ENCODE results near the gene TXNDC2. TPM values are rescaled to one million over a fixed set of nuclear protein-coding genes. Genes with fewer than 3 reads are reported as not detected.
"Not testable (repeated sequence)": the region's sequence is repeated elsewhere in the genome, so short reads cannot be mapped to it uniquely, and the experiment has no call there.

The TXNDC2 gene
- polyA plus RNA-seq, 3 donors, result 0.01 TPM; not detected in 2

DNA sequence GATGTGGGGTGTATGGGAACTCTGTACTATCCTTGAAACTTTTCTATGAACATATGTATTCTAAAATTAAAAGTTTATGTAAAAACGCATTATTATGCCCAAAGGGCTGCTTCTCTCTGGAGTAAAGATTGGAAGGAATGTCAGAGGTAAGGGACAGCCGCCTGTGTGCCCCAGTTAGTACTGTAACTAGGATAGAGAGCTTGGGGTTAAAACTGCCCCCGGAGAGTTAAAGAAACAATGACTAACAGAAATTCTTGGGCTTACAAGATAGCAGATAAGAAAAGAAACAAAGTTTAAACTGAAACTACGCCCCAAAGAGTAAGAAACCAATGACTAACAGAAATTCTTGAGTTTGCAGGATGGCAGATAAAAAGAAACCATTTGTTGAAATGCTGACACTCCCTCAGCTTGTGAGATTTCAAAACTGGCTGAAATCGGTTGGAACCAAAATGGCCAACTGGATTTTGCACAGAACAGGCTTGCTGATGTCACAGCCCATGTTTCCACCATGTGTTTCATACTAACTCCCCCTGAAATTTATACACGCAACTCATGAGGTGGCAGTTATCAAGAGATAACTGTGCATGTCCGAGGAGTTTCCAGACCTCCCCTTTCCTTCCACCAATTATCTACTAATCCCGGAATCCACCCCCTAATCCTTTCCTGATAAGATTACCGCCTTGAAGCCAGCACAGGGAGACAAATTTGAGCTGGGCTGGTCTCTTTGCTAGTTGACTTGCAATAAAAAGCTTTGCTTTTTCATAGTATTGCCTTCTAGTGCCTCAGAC lies 8.7 kb upstream of the TXNDC2 start:
- WGBS, 3 donors, result 24 to 45% (median 39%) methylated on average over 9 of the region's 9 CpGs
- H3K27ac ChIP-seq (ENCODE audit: low read depth, low read length), result no peak overlapping the region

DNA sequence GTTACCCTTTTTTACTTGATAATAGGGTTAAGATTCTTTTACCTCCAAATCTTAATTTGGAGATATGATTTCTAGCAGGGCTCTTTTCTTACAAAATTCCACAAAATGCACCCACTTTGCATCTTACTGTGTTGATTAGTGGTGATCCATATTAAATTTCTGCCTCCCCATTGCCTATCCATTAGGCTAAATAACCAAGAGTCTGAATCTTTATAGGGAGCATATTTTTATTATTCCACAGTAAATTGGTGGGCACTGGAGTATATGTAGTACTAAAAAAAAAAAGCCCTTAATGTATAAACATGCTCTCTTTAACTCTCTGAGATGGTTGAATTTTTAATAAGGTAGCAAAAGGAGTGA lies 8.1 kb upstream of the TXNDC2 start:
- no peak overlapping the region for H3K27ac ChIP-seq (ENCODE audit: low read depth, low read length)

DNA sequence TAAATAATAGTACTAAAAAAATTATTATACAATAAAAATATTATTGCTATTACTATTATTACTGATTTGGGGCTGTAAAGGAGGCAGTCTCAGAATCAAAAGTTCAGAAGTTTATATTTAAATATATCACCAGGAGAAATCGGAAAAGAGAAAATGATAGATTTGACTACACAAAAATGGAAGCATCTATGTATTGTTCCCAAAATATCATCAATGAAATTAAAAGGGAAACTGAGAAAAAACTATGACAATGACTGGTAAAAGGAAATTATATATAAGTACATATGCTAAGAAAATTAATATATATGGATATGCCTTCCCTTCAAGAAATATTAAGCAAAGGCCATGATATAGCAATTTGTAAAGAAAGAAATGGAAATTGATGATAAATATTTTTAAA lies 7.7 kb upstream of the TXNDC2 start:
- H3K27ac ChIP-seq (ENCODE audit: low read depth, low read length), result no peak overlapping the region
- 97 to 100% (median 100%) methylated on average over 1 of the region's 1 CpG for WGBS, 3 donors

DNA sequence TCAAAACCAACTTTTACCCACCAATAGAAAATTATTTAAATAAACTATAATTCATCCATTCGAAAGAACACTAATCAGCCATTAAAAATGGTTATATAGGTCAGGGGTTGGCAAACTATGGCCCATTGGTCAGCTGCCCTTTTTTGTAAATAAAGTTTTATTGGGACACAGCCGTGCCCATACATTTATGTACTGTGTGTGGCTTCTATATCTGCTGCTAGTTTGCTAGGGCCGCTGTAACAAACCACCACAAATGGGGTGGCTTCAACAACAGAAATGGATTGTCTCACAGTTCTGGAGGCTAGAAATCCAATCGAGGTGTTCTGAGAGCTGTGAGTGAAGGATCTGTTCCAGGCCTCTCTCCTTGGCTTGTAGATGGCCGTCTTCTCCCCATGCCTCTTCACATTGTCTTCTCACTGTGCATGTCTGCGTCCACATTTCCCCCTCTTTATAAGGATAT lies 7.0 kb upstream of the TXNDC2 start:
- WGBS, 3 donors, result 95 to 96% (median 96%) methylated on average over 6 of the region's 6 CpGs
- no peak overlapping the region for H3K27ac ChIP-seq (ENCODE audit: low read depth, low read length)

DNA sequence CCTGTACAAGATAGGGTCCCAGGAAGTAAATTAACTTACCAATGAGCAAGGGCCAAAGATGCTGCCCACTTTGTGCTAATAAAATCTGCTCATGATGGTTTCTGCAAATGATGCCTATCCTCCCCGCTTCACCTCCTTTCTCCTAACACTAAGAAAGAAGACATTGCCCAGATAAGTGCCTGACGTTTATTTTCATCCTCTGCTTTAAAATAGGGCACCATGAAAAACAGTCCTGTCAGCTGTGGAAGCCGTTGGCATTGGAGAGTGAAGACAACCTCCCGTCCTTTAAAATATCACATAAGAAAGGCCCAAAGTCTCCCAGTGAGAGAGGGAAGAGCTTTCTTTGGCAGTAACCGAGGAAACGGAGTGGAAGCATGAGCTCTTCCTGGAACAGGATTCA lies 1.7 kb upstream of the TXNDC2 start:
- no peak overlapping the region for H3K27ac ChIP-seq (ENCODE audit: low read depth, low read length)
- WGBS, 3 donors, result 88 to 89% (median 89%) methylated on average over 6 of the region's 6 CpGs

DNA sequence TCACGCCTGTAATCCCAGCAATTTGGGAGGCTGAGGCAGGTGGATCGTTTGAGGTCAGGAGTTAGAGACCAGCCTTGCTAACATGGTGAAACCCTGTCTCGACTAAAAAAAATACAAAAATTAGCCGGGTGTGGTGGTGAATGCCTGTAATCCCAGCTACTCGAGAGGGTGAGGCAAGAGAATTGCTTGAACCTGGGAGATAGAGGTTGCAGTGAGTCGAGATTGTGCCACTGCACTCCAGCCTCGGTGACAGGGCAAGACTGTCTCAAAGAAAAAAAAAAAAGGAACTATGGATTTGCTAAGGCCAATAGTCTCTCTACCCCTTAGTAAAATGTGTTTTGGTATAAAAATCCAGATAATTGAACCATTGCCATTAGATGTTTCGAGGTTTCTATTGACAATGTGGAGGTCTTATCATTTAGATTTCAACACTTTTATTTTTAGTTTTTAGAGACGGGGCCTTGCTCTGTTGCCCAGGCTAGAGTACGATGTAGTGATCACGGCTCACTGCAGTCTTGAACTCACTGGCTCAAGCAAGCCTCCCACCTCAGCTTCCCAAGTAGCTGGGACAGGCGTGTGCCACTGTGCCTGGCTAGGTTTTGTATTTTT lies 1.1 kb upstream of the TXNDC2 start:
- 85 to 87% (median 85%) methylated on average over 12 of the region's 12 CpGs for WGBS, 3 donors
- H3K27ac ChIP-seq (ENCODE audit: low read depth, low read length), result no peak overlapping the region

DNA sequence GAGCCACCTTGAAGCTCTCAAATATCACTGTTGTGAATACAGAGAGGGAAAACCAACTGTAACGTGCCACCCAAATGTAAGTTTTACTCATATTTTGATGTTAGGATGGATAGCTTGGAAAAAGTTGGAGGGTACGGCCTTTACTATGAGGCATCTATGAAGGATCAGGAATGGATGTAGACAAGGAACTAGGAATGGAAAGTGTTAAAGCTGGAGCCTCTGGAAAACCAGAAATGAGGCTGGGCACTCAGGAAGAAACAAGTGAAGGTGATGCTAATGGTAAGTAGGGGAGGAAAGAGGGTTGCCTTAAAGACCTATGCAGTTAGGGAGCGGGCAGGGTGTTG lies 204 bp downstream of the TXNDC2 start:
- 96 to 98% (median 96%) methylated on average over 3 of the region's 3 CpGs for WGBS, 3 donors
- H3K27ac ChIP-seq (ENCODE audit: low read depth, low read length), result no peak overlapping the region

DNA sequence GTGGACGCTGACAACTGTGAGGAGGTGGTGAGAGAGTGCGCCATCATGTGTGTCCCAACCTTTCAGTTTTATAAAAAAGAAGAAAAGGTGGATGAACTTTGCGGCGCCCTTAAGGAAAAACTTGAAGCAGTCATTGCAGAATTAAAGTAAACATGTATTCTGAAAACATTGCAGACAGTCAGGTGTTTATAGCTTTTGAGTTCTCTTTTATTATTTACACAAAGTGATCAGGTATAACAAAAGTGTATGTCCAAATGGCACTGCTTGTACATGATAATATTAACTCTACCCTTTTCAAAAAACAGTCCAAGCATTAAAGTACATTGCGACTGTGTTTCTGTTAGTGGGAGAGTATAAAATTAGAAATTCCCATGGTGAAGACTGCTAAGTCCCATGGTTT lies 2.2 kb downstream of the TXNDC2 start:
- no peak overlapping the region for H3K27ac ChIP-seq (ENCODE audit: low read depth, low read length)
- 91 to 95% (median 95%) methylated on average over 5 of the region's 5 CpGs for WGBS, 3 donors

DNA sequence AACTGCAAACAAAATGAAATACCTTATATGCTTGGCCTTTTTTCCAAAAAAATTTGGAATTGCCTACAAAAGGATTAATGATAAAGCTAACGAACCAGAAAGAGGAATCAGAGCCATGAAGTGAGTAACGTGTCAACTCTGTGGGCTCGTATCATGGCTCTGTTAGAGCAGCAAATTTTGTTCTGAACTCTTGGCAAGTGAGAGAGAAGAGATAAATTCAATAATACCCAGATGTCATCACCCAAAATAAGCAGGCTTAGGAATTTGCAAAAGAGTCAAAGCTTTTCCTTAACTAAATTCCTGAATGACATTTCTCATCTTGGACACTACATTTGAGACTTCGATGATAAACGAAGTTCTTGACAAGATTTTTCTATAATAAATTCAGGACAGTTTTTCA lies 4.4 kb downstream of the TXNDC2 start:
- no peak overlapping the region for H3K27ac ChIP-seq (ENCODE audit: low read depth, low read length)
- WGBS, 3 donors, result 87 to 90% (median 89%) methylated on average over 5 of the region's 5 CpGs

DNA sequence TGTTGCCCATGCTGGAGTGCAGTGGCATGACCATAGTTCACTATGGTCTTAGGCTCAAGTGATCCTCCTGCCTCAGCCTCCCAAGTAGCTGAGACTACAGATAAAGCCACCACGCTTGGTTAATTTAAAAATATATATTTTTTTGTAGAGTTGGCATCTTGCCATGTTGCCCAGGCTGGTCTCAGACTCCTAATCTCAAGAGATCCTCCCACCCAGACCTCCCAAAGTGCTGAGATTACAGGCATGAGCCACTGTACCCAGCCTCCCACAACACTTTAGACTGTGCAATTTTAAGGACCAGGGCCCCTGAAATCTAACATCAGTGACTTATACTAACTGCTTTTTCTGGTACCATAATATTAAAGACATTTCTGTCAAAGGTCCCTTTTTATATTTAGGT lies 5.2 kb downstream of the TXNDC2 start:
- no peak overlapping the region for H3K27ac ChIP-seq (ENCODE audit: low read depth, low read length)
- 74 to 86% (median 83%) methylated on average over 1 of the region's 1 CpG for WGBS, 3 donors

DNA sequence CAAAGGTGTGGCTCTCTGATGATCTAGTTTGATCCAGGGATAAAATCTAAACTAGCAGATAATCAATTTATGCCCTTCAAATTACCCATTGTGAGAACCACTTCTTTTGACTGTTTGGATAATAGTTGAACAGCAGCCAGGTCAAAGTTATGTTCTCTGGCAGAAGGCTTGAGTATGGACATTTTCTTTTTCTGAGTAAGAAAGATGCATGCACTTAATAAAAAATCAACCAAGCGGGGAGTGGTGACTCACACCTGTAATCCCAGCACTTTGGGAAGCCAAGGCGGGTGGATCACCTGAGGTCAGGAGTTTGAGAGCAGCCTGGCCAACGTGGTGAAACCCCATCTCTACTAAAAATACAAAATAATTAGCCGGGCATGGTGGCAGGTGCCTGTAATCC lies 5.7 kb downstream of the TXNDC2 start:
- H3K27ac ChIP-seq (ENCODE audit: low read depth, low read length), result not testable (repeated sequence)
- 80 to 83% (median 80%) methylated on average over 4 of the region's 4 CpGs for WGBS, 3 donors

DNA sequence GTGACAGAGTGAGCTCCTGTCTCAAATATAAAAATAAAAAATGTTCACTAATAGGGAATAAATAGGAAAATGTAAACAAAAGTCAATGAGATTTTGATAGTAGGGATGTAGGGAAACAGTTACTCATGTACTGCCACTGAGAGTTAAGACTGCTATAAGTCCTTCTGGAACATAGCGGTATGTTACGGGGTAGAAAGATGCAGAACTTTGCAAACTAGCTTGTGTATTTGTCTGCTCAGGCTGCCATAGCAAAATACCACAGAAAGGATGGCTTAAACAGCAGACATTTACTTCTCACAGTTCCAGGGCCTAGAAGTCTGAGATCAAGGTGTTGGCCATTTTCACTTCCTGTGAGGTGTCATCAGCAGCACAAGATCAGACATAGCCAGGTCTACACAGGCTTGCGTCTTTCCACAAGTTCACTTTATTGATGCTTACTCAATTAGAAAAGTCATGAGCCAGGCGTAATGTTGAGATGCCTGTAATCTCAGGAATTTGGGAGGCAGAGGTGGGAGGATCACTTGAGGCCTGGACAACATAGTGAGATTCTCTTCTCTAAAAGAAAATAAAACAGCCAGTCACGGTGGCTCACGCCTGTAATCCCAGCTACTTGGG lies 8.8 kb downstream of the TXNDC2 start:
- H3K27ac ChIP-seq (ENCODE audit: low read depth, low read length), result no peak overlapping the region

DNA sequence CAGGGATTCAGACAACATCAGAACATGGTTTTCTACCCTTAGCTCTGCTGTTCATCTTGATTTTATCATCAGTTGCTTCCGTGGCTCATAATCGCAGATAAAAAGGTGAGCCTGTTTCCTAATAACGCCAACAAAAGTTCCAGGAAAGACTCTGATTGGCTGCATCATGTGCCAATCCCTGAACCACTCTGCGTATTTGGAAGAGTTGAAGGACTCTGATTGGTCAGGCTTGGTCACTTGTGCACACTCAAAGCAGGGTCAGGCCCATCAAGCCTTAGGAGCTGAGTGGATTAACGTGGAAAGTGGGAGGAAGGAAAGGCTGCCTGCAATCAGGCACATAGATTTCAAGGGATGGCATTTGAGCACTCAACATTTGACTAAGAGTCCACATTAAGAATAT lies 11.4 kb downstream of the TXNDC2 start:
- WGBS, 3 donors, result 89 to 95% (median 91%) methylated on average over 5 of the region's 5 CpGs
- H3K27ac ChIP-seq (ENCODE audit: low read depth, low read length), result no peak overlapping the region

More for the DNA sequence above, 8.8 kb downstream of the TXNDC2 start:
- WGBS, 3 donors, result 85 to 96% (median 85%) methylated on average over 6 of the region's 6 CpGs

DNA sequence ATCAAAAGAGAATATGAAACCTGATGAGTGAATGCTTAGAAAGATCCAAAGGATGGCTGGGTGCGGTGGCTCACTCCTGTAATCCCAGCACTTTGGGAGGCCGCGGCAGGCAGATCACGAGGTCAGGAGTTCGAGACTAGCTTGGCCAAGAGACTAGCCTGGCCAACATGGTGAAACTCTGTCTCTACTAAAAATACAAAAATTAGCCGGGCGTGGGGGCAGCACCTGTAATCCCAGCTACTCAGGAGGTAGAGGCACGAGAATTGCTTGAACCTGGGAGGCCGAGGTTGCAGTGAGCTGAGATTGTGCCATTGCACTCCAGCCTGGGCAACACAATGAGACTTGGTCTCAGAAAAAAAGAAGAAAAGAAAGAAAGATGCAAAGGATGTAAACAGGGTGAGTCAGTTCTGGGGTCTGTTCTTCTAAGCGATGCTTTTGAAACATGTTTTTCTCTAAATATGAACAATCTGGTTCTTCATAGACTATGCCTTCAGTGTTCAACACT lies 12.1 kb downstream of the TXNDC2 start:
- not testable (repeated sequence) for H3K27ac ChIP-seq (ENCODE audit: low read depth, low read length)
- 94 to 96% (median 94%) methylated on average over 10 of the region's 10 CpGs for WGBS, 3 donors

DNA sequence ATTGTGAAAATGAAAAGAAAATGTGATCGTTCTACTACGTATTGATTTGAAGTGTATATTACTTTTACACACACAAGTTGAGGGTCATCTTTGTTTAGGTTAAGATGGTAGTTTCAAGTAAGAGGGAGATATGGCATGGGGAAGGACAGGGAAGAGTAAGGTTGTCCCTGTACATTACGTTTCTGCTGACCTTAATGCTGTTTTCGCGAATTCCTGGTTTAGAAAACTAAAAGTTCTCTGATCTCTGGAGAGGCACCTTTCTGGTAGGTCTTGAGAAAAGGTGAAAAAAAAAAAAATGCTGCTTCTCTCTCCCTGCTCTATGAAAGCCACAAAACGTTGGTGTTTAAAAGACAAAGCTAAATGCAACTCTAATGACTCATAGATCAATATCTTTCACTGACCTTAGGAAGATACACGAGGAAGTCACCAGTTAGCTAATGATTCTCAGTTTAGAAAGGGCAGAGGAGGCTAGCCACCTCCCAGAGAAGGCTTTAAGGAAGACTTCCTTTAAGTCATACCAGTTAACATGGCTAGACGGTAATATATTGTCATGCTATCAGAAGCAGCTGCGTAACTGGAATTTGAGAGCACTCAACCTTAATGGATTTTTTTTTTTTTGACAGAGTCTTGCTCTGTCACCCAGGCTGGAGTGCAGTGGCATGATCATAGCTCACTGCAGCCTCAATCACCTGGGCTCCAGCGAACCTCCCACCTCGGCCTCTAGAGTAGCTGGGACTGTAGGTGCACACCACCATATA lies 13.2 kb downstream of the TXNDC2 start:
- 72 to 76% (median 74%) methylated on average over 11 of the region's 11 CpGs for WGBS, 3 donors
- H3K27ac ChIP-seq (ENCODE audit: low read depth, low read length), result no peak overlapping the region

DNA sequence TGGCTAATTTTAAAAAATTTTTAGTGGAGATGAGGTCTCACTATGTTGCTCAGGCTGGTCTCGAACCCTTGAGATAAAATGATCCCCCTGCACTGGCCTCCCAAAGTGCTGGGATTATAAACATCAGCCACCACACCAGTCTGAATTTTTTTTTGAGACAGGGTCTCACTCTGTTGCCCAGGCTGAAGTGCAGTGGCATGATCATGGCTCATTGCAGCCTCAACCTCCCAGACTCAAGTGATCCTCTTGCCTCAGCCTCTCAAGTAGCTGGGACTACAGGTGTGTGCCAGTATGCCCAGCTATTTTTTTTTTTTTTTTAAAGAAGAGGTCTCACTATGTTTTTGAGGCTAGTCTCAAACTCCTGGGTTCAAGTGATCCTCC lies 13.8 kb downstream of the TXNDC2 start:
- 88 to 100% (median 95%) methylated on average over 1 of the region's 1 CpG for WGBS, 3 donors
- H3K27ac ChIP-seq (ENCODE audit: low read depth, low read length), result not testable (repeated sequence)

DNA sequence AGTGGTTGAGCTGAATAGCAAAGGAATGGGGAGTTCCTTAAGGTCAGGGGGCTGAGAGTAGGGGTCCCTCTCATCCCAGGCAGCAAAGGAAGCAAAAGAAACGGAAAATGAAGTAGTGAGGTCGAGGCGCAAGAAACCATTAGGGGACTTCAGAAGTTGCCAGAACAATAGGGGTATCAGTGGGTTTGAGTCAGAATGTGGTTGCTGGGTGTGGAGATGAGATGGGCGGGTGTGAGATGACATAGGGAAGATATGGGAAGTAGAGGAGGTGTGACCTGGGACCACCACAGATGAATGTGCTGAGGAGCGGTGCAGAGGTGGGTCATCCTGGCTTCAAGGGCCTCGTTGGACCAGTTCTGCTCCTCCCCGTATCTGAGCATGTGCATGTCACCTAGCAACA lies 14.9 kb downstream of the TXNDC2 start:
- WGBS, 3 donors, result 91 to 93% (median 93%) methylated on average over 7 of the region's 7 CpGs
- H3K27ac ChIP-seq (ENCODE audit: low read depth, low read length), result no peak overlapping the region

DNA sequence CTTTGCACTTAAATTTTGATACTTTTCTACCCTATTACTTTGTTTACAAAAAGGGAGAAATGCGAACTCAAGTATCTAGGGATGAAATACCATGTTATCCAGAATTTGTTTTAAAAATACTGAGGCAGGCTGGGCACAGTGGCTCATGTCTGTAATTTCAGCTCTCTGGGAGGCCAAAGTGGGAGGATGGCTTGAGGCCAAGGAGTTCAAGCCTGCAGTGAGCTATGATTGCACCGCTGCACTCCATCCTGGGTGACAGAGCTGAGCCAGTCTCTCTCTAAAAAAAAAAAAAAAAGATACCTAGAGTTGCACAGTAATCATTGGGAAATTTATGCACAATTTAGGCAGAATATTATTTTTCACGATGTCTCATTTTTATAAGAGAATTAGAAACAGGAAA lies 15.6 kb downstream of the TXNDC2 start:
- H3K27ac ChIP-seq (ENCODE audit: low read depth, low read length), result no peak overlapping the region
- 75 to 92% (median 84%) methylated on average over 3 of the region's 3 CpGs for WGBS, 3 donors

DNA sequence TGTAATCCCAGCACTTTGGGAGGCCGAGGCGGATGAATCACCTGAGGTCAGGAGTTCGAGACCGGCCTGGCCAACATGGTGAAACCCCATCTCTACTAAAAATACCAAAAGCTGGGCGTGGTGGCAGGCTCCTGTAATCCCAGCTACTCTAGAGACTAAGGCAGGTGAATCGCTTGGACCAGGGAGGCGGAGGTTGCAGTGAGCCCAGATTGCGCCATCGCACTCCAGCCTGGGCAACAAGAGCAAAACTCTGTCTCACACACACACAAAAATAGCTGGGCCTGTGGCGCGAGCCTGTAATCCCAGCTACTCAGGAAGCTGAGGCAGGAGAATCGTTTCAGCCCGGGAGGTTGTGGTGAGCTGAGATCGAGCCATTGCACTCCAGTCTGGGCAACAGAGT lies 16.5 kb downstream of the TXNDC2 start:
- not testable (repeated sequence) for H3K27ac ChIP-seq (ENCODE audit: low read depth, low read length)
- 86 to 95% (median 92%) methylated on average over 14 of the region's 14 CpGs for WGBS, 3 donors

Measured in adipose tissue (tissue), 3 donors.